Measurements from ENCODE around the gene PODXL2.

- TF ChIP-seq CTCF (IDR thresholded peaks at IDR 0.05) (no peak), POLR2AphosphoS5 (IDR thresholded peaks at IDR 0.05) (no peak), POLR2A (IDR thresholded peaks at IDR 0.05) (no peak)
Observed at GRCh38 chr3:127690106-127690505, 61.1 kb downstream of the PODXL2 start.

All from transverse colon (tissue), 4 donors.